MCF 10A (cell line): ENCODE measurements around the gene RNF225. TPM values are rescaled to one million over a fixed set of nuclear protein-coding genes. Genes with fewer than 3 reads are reported as not detected.

Source experiments
- BruUV-seq: library from RNA; stranded (reverse); fragments of 400-500 nt; replicated peaks from 2 replicates; lab custom pipeline; 2021; lab: Mats Ljungman, UMichigan
- CTCF ChIA-PET: fragments of 300-600 bp; sonication (Branson Sonifier 250); formaldehyde crosslinking; extraction: SDS; loops from one replicate; lab custom pipeline; 2021; ENCODE audit warnings: antibody characterized with exemption, inconsistent platforms; lab: Yijun Ruan, JAX
- POLR2A ChIA-PET: fragments of 300-600, 350-650 bp; sonication (Branson Sonifier 250); formaldehyde crosslinking; extraction: SDS; loops from one replicate; lab custom pipeline; 2020; ENCODE audit warnings: antibody characterized with exemption, inconsistent platforms; lab: Yijun Ruan, JAX
- DNase-seq: peaks from one replicate; pipeline ENCODE4 v3.0.0-alpha.2; 2018; ENCODE audit not compliant: unreplicated experiment
- H3K27ac Mint-ChIP-seq: one replicate; pipeline ENCODE4 v1.8.0; 2022; ENCODE audit warnings: mild to moderate bottlenecking, low read depth, mixed read lengths; ENCODE audit not compliant: unreplicated experiment
- H3K27me3 Mint-ChIP-seq: one replicate; pipeline ENCODE4 v1.8.0; 2022; ENCODE audit warnings: mixed read lengths; ENCODE audit not compliant: insufficient read depth, unreplicated experiment
- H3K36me3 Mint-ChIP-seq: one replicate; pipeline ENCODE4 v1.8.0; 2022; ENCODE audit warnings: mild to moderate bottlenecking, moderate library complexity, mixed read lengths; ENCODE audit not compliant: insufficient read depth, unreplicated experiment
- H3K4me1 Mint-ChIP-seq: one replicate; pipeline ENCODE4 v1.8.0; 2022; ENCODE audit warnings: mixed read lengths; ENCODE audit not compliant: insufficient read depth, unreplicated experiment
- H3K4me3 Mint-ChIP-seq: one replicate; pipeline ENCODE4 v1.8.0; 2022; ENCODE audit warnings: mild to moderate bottlenecking, moderate library complexity, mixed read lengths; ENCODE audit not compliant: unreplicated experiment
- H3K9me3 Mint-ChIP-seq: one replicate; pipeline ENCODE4 v1.8.0; 2022; ENCODE audit warnings: mixed read lengths; ENCODE audit not compliant: unreplicated experiment
- intact Hi-C: fragments of 100-400 bp; cut with micrococcal nuclease; formaldehyde crosslinking; loops from 2 replicates; pipeline ENCODE4 v1.14.1; 2022
- total RNA-seq: library from RNA; stranded (reverse); gene quantifications from 2 replicates; pipeline ENCODE4 v1.2.3, GENCODE V29; 2022
- TF ChIP-seq, protein P1 (sequence below): fragments of 200-600 bp; IDR thresholded peaks from one replicate; pipeline ENCODE4 v1.8.0; 2022; ENCODE audit warnings: antibody characterized with exemption, mild to moderate bottlenecking; ENCODE audit not compliant: unreplicated experiment

Gene RNF225
- total RNA-seq, 1 experiment from 2014 or later, result 0.63 TPM

DNA sequence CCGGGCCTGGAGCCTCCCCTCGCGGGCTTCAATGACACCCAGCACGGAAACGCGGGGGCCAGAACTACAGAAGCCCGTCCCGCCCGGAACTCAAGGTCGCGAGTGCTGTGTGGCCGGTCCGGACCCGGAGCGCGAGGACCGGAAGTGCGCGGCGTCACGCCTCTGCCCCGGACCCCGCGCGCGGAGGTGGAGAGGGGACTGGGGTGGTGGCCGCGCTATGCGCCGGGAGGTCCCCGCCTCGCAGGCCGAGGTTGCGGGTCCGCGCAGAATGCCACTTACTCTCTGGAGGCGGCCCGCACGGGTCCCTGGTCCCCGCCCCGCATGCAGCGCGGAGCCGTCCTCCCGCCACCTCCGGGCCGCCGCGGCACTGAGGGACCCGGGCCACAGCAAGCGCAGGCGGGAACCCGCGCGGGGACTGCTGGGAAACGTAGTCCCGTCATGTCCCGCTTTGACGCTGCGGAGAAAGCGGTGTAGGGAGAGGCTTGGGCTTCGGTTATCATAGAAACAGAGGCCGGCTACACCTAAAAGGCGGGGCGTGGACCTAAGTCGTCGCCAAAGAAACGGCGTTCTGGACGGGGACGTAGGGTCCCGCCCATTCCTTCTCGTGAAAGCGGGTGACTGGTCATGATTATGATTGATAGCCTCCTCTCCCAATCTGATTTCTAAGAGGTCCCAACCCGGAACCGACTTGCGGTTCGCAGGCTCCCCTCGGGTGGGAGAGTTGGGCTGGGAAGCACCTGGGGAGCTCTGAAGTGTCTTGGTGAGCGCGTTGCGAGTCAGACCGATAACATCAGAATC, 14.6 kb upstream of the RNF225 start, which contains the start of gene ZNF837:
ZNF837 (minus strand) TSS at position 369 of the 798 bp plus-strand sequence. CDS start 11,698 bp downstream, outside the sequence.
- no TSS peak for BruUV-seq
- ChIA-PET CTCF (interaction anchor here (0.5 to 1.1 kb wide), 3 partner anchors 17 to 138 kb away, joined by 3 to 5 read pairs (median 4); no protein-coding TSS in a partner anchor), POLR2A (interaction anchor here (0.7 to 2.3 kb wide), 14 partner anchors 14 to 194 kb away, joined by 3 to 27 read pairs (median 6); partner anchors contain the start of genes ZBTB45, ZNF324B, ZNF497 and ZNF584)
- TF ChIP-seq, protein P1, sequence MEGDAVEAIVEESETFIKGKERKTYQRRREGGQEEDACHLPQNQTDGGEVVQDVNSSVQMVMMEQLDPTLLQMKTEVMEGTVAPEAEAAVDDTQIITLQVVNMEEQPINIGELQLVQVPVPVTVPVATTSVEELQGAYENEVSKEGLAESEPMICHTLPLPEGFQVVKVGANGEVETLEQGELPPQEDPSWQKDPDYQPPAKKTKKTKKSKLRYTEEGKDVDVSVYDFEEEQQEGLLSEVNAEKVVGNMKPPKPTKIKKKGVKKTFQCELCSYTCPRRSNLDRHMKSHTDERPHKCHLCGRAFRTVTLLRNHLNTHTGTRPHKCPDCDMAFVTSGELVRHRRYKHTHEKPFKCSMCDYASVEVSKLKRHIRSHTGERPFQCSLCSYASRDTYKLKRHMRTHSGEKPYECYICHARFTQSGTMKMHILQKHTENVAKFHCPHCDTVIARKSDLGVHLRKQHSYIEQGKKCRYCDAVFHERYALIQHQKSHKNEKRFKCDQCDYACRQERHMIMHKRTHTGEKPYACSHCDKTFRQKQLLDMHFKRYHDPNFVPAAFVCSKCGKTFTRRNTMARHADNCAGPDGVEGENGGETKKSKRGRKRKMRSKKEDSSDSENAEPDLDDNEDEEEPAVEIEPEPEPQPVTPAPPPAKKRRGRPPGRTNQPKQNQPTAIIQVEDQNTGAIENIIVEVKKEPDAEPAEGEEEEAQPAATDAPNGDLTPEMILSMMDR, result no peak
- peak within 1 kb of the TSS; percentile 97 for H3K27ac Mint-ChIP-seq
- intact Hi-C loops, result loop anchor here (1.0 kb wide), 3 partner anchors 19 to 55 kb away; partner anchors contain the start of genes ZNF497 and ZSCAN22
- H3K4me1 Mint-ChIP-seq, result peaks cover 17% of the 10 kb centered on the region
- H3K27me3 Mint-ChIP-seq, result no peaks in the 10 kb centered on the region
- H3K36me3 Mint-ChIP-seq, result peaks cover 20% of the 10 kb centered on the region
- DNase-seq, result peak; percentile 100
- no peaks in the 10 kb centered on the region for H3K9me3 Mint-ChIP-seq
- peak within 1 kb of the TSS; percentile 94 for H3K4me3 Mint-ChIP-seq

DNA sequence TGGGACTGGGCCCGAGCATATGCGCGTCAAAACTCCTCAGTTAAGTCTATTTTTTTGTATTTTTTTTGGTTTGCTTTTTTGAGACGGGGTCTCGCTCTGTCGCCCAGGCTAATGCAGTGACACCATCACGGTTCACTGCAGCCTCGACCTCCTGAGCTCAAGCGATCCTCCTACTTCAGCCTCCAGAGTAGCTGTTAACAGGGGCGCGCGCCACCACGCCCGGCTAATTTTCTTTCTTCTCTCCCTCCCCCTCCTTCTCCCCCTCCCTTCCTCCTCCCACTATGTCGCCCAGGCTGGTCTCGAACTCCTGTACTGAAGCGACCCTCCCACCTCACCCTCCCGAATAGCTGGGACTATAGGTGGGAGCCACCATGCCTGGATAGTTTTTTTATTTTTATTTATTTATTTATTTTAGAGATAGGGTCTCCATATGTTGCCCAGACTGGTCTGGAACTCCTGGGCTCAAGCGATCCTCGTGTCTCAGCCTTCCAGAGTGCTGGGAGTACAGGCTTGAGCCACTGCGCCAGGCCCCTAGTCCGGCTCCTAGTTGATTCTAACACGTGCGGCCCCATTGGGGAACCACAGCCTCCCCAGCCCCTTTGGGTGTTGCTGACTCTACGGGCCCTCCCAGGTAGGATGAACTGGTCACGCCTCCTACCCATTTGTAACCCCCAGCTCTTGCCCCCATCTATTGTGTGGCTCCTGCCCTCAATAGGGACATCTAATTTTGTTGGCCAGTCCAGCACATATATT, 13.8 kb upstream of the RNF225 start:
- no peak for DNase-seq
- TF ChIP-seq, protein P1, result no peak
- BruUV-seq, result TSS peak; percentile 53
- Mint-ChIP-seq H3K27ac (peak overlapping the region; percentile 97), H3K4me3 (peak overlapping the region; percentile 94), H3K36me3 (peaks cover 21% of the 10 kb centered on the region), H3K27me3 (no peaks in the 10 kb centered on the region), H3K4me1 (peaks cover 17% of the 10 kb centered on the region), H3K9me3 (no peaks in the 10 kb centered on the region)
- CTCF ChIA-PET, result interaction anchor here (0.5 to 1.1 kb wide), 4 partner anchors 9 to 137 kb away, joined by 3 to 5 read pairs (median 4); no protein-coding TSS in a partner anchor
- POLR2A ChIA-PET, result interaction anchor here (0.6 to 2.3 kb wide), 13 partner anchors 13 to 194 kb away, joined by 3 to 27 read pairs (median 5); partner anchors contain the start of genes ZBTB45, ZNF324B, ZNF497 and ZNF584
- intact Hi-C loops, result loop anchor here (1.0 kb wide), 3 partner anchors 19 to 55 kb away; partner anchors contain the start of genes ZNF497 and ZSCAN22

DNA sequence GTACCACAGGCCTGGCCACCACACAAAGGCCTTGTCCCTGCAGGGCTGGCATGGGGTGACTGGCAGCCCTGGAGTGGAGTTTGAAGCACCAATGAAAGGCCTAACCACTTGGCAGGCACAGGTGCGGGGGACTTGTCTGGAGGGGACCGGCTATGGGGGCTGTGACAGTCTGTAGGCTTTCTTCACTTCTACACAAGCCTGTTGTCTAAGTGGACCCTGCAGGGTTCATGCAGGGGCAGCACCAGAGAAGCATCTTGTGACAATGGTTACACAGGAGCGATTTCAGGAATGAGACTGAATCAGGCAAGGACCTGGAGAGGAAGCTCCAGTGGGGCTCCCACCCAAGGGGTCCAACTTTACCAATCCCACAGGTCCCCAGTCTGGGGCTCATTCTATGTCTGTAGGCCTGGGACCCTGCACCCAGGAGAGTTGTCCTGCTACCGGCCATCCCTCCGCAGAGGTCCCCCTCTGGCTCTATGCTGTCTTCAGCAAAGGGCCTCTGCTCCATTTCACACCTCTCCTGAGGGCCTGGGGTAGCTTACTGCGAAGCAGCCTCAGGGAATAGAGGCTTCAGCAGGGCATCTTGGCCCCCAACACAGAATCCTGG, 12.4 kb upstream of the RNF225 start:
- Mint-ChIP-seq H3K36me3 (peaks cover 36% of the 10 kb centered on the region), H3K4me1 (peaks cover 21% of the 10 kb centered on the region), H3K4me3 (peak overlapping the region; percentile 94), H3K27ac (no peak overlapping the region), H3K9me3 (no peaks in the 10 kb centered on the region), H3K27me3 (no peaks in the 10 kb centered on the region)
- TF ChIP-seq, protein P1, result no peak
- BruUV-seq, result no TSS peak
- POLR2A ChIA-PET, result interaction anchor here (2.3 kb wide), 1 partner anchor 21 kb away, joined by 27 read pairs; the partner anchor contains the start of gene ZNF497
- intact Hi-C loops, result no loop called here
- DNase-seq, result no peak
- CTCF ChIA-PET, result interaction anchor here (0.6 kb wide), 1 partner anchor 12 kb away, joined by 4 read pairs; no protein-coding TSS in a partner anchor
